Parathyroid adenoma (tissue), 2 donors: ENCODE data around the gene KCNB1.

ENCODE experiments used
- H2AFZ ChIP-seq: fragments of 300-600 bp; sonication (generic); one replicate; pipeline ENCODE4 v1.7.0; 2017; ENCODE audit warnings: antibody characterized with exemption, mild to moderate bottlenecking
- H3K27ac ChIP-seq: fragments of 300-600 bp; sonication (generic); one replicate; pipeline ENCODE4 v1.7.0; 2017
- H3K27me3 ChIP-seq: fragments of 300-600 bp; sonication (generic); one replicate; pipeline ENCODE4 v1.7.0; 2017; ENCODE audit warnings: low read length; ENCODE audit not compliant: control insufficient read depth, insufficient read depth
- H3K36me3 ChIP-seq: fragments of 300-600 bp; sonication (generic); one replicate; pipeline ENCODE4 v1.7.0; 2017; ENCODE audit warnings: low read length; ENCODE audit not compliant: control insufficient read depth, insufficient read depth
- H3K4me1 ChIP-seq: fragments of 300-600 bp; sonication (generic); one replicate; pipeline ENCODE4 v1.7.0; 2017; ENCODE audit warnings: control low read depth
- H3K4me2 ChIP-seq: fragments of 300-600 bp; sonication (generic); one replicate; pipeline ENCODE4 v1.7.0; 2017; ENCODE audit warnings: low read length
- H3K4me3 ChIP-seq: fragments of 300-600 bp; sonication (generic); one replicate; pipeline ENCODE4 v1.7.0; 2017; ENCODE audit warnings: low read depth, low read length
- H3K79me2 ChIP-seq: fragments of 300-600 bp; sonication (generic); one replicate; pipeline ENCODE4 v1.7.0; 2017; ENCODE audit warnings: control low read depth
- H3K9ac ChIP-seq: fragments of 300-600 bp; sonication (generic); one replicate; pipeline ENCODE4 v1.7.0; 2017; ENCODE audit warnings: mild to moderate bottlenecking
- H3K9me3 ChIP-seq: fragments of 300-600 bp; sonication (generic); one replicate; pipeline ENCODE4 v1.7.0; 2017; ENCODE audit warnings: low read length; ENCODE audit not compliant: control insufficient read depth
- CTCF ChIP-seq: fragments of 300-600 bp; sonication (generic); IDR thresholded peaks from one replicate; pipeline ENCODE4 v1.7.0; 2017; ENCODE audit warnings: antibody characterized with exemption, mild to moderate bottlenecking
- donor health status: primary hyperparathyroidism.

The KCNB1 gene

DNA sequence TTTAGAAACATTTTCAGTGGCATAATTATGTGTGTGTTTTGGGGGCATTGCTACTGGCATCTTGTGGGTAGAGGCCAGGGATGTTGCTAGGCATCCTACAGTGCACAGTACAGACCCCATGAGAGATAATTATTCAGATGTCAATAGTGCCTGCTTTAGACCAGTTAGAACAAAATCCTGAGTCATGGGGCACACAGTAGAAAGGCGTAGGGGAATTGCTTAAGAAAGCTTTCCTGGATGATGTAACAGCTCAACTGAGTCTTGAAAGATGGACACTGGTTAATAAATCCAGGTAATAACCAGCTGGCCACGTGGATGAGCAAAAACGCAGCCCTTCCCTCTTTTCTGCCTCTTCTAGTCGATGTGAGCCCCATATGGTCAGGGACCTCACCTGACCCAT lies 51.1 kb downstream of the KCNB1 start:
- Histone ChIP-seq H2AFZ (no peak overlapping the region), H3K4me3 (no peak overlapping the region), H3K36me3 (no peaks in the 10 kb centered on the region), H3K4me1 (peaks cover 4% of the 10 kb centered on the region), H3K27ac (no peak overlapping the region), H3K79me2 (no peaks in the 10 kb centered on the region), H3K27me3 (no peaks in the 10 kb centered on the region), H3K9ac (no peak overlapping the region), H3K9me3 (no peaks in the 10 kb centered on the region), H3K4me2 (no peak overlapping the region)
- no peak for TF ChIP-seq CTCF

GRCh38 chr20:49430320-49430719 lies 52.1 kb downstream of the KCNB1 start:
- Histone ChIP-seq H3K27me3 (no peaks in the 10 kb centered on the region), H3K27ac (no peak overlapping the region), H3K9ac (no peak overlapping the region), H3K79me2 (no peaks in the 10 kb centered on the region), H2AFZ (no peak overlapping the region), H3K36me3 (no peaks in the 10 kb centered on the region), H3K4me1 (peaks cover 4% of the 10 kb centered on the region), H3K9me3 (no peaks in the 10 kb centered on the region), H3K4me2 (no peak overlapping the region), H3K4me3 (no peak overlapping the region)
- TF ChIP-seq CTCF, result no peak

- no peak overlapping the region for H3K9ac ChIP-seq
- H3K27ac ChIP-seq, result no peak overlapping the region
- no peaks in the 10 kb centered on the region for H3K27me3 ChIP-seq
- H3K4me1 ChIP-seq, result peaks cover 4% of the 10 kb centered on the region
- peak overlapping the region; percentile 1 for H2AFZ ChIP-seq
- no peaks in the 10 kb centered on the region for H3K79me2 ChIP-seq
- H3K4me3 ChIP-seq, result no peak overlapping the region
- H3K9me3 ChIP-seq, result no peaks in the 10 kb centered on the region
- TF ChIP-seq CTCF, result no peak
- H3K36me3 ChIP-seq, result no peaks in the 10 kb centered on the region
- H3K4me2 ChIP-seq, result no peak overlapping the region
Measured at GRCh38 chr20:49427751-49428518, 54.5 kb downstream of the KCNB1 start.

DNA sequence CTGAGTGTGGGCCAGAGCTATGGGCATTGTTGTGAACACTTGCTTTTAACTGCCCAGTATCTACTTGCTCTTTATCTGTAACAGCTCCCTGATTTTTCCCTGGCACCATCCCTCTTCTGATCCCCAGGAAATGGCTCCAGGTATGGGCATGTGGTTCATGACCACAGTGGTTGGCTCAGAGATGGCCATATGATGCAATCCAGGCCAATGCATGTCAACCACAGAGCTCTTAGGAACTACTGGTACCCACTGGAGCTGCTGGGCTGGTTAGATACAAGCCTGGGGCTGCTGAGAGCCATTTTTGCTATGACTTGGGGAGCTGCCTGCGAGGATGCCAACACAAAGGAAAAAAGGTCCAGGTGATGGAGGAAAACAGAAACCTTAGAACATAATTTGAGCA lies 55.6 kb downstream of the KCNB1 start:
- Histone ChIP-seq H3K9me3 (no peaks in the 10 kb centered on the region), H3K4me1 (peaks cover 4% of the 10 kb centered on the region), H3K4me2 (no peak overlapping the region), H3K79me2 (no peaks in the 10 kb centered on the region), H3K4me3 (no peak overlapping the region), H3K27me3 (no peaks in the 10 kb centered on the region), H3K27ac (no peak overlapping the region), H3K9ac (no peak overlapping the region), H3K36me3 (no peaks in the 10 kb centered on the region), H2AFZ (no peak overlapping the region)
- TF ChIP-seq CTCF, result no peak

DNA sequence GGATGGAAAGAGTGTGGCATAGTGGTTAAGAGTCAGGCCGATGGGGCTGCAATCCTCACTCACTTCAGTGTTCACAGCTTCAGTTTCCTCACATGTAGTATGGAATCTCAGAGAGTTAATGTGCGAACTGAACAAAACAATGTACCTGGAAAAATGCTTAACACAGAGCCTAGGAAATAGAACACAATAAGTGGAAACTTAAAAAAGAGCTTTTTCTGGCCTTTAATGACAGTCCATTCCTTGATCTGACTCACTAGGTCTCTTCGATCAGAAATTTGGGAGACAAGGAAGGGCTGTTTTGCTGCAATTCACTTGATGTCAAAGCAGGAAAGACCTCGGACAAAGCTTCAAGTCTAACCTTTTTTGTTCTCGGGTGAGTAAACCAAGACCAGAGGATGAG lies 56.1 kb downstream of the KCNB1 start:
- Histone ChIP-seq H3K27ac (no peak overlapping the region), H2AFZ (no peak overlapping the region), H3K9me3 (no peaks in the 10 kb centered on the region), H3K9ac (no peak overlapping the region), H3K36me3 (no peaks in the 10 kb centered on the region), H3K27me3 (no peaks in the 10 kb centered on the region), H3K4me3 (no peak overlapping the region), H3K4me1 (peaks cover 4% of the 10 kb centered on the region), H3K4me2 (no peak overlapping the region), H3K79me2 (no peaks in the 10 kb centered on the region)
- no peak for TF ChIP-seq CTCF
